ENCODE measurements around the gene CLOCK. TPM values are rescaled to one million over a fixed set of nuclear protein-coding genes. Genes with fewer than 3 reads are reported as not detected.

CLOCK gene
- polyA plus RNA-seq, 1 of the 3 experiments (the other 2 are of a cell fraction): 4.2 TPM

DNA sequence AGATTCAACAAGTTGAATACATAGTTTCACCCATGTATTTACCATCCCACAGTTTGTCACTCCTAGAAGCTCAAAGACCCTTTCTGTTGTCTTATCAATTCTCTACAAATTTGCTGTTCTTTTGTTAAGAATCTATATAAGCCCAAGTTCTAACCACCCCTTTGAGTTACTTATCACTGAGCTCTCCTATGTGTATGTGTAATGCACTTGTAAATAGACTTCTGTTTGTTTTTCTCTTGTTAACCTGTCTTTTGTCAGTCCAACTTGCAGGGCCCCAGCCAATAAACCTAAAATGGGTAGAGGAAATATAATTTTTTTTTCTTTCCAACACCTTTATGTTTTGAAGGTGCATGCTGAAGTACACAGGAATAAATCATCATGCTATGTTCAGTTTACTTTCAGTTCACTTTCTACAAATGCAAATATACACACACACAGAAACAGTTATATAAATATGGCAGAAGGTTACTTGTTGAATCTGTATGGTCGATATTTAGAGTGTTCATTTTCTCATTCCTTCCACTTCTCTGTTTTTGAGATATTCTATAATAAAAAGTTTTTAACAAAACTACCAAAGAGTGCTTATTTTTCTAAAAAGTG is 22.3 kb upstream of the CLOCK start:
- 30% methylated on average over 1 of the region's 1 CpG for WGBS (ENCODE audit: low lambda C conversion rate)
- POLR2A ChIA-PET: no interaction called here
- Histone ChIP-seq H3K9ac (no peak overlapping the region), H2AFZ (ENCODE audit: low read depth) (no peak overlapping the region), H3K36me3 (replicated peaks in 1 of 2; ENCODE audit: control insufficient read depth in 1 of 2, insufficient read depth in 2 of 2, low read length in 1 of 2) (no peaks in the 10 kb centered on the region), H3K79me2 (ENCODE audit: insufficient read depth) (no peaks in the 10 kb centered on the region), H3K4me1 (ENCODE audit: control insufficient read depth in 1 of 2, insufficient read depth in 2 of 2, low read depth in 1 of 2, low read length in 1 of 2) (no peaks in the 10 kb centered on the region), H3F3A (replicated peaks; ENCODE audit: insufficient read depth) (no peaks in the 10 kb centered on the region), H3K27ac (ENCODE audit: low read depth in 2 of 2, low read length in 1 of 2) (no peak overlapping the region), H3K4me2 (no peak overlapping the region), H3K4me3 (ENCODE audit: low read depth in 2 of 2, low read length in 1 of 2) (no peak overlapping the region), H3K27me3 (ENCODE audit: insufficient read depth) (no peaks in the 10 kb centered on the region), H3K9me2 (no peaks in the 10 kb centered on the region), H4K20me1 (ENCODE audit: insufficient read depth) (no peaks in the 10 kb centered on the region), H3K9me3 (no peaks in the 10 kb centered on the region)
- no peak for DNase-seq
- TF ChIP-seq TAF1 (IDR thresholded peaks at IDR 0.05; ENCODE audit: borderline replicate concordance, low read depth, low read length): no peak
- TF ChIP-seq FOXJ3 (CRISPR knock-in tag; IDR thresholded peaks at IDR 0.05): no peak
- TF ChIP-seq GABPA (IDR thresholded peaks at IDR 0.05; ENCODE audit: low read depth): no peak
- no peak for TF ChIP-seq SMC3 (IDR thresholded peaks at IDR 0.05; ENCODE audit: low read depth, low read length)
- no peak for TF ChIP-seq MAX (IDR thresholded peaks at IDR 0.05; ENCODE audit: low read depth)
- TF ChIP-seq IRF3 (IDR thresholded peaks at IDR 0.05; ENCODE audit: low read depth, low read length): no peak
- CTCF ChIA-PET: interaction anchor here (1.5 kb wide), 1 partner anchor 14 kb away, joined by 3 read pairs; no protein-coding TSS in a partner anchor

GRCh38 chr4:55561889-55562288 is 15.2 kb upstream of the CLOCK start:
- H3K27ac ChIP-seq (ENCODE audit: low read depth in 2 of 2, low read length in 1 of 2): no peak overlapping the region
- TF ChIP-seq TAF1 (IDR thresholded peaks at IDR 0.05; ENCODE audit: borderline replicate concordance, low read depth, low read length) (no peak), GABPA (IDR thresholded peaks at IDR 0.05; ENCODE audit: low read depth) (no peak)
- H3K9me2 ChIP-seq: no peaks in the 10 kb centered on the region
- no peak overlapping the region for H3K4me2 ChIP-seq
- H2AFZ ChIP-seq (ENCODE audit: low read depth): no peak overlapping the region
- H3K4me3 ChIP-seq (ENCODE audit: low read depth in 2 of 2, low read length in 1 of 2): no peak overlapping the region
- H3K27me3 ChIP-seq (ENCODE audit: insufficient read depth): peaks cover 4% of the 10 kb centered on the region; the same call in 1 of the 2 replicates
- POLR2A ChIA-PET: no interaction called here
- H3K9ac ChIP-seq: no peak overlapping the region
- 70% methylated on average over 1 of the region's 1 CpG for WGBS (ENCODE audit: low lambda C conversion rate)
- CTCF ChIA-PET: interaction anchor here (1.3 kb wide), 2 partner anchors 304 to 591 kb away, joined by 3 read pairs; no protein-coding TSS in a partner anchor
- H3K9me3 ChIP-seq: no peaks in the 10 kb centered on the region
- H3K36me3 ChIP-seq (replicated peaks in 1 of 2; ENCODE audit: control insufficient read depth in 1 of 2, insufficient read depth in 2 of 2, low read length in 1 of 2): no peaks in the 10 kb centered on the region
- DNase-seq: no peak
- no peaks in the 10 kb centered on the region for H4K20me1 ChIP-seq (ENCODE audit: insufficient read depth)
- no peaks in the 10 kb centered on the region for H3F3A ChIP-seq (replicated peaks; ENCODE audit: insufficient read depth)
- no peaks in the 10 kb centered on the region for H3K4me1 ChIP-seq (ENCODE audit: control insufficient read depth in 1 of 2, insufficient read depth in 2 of 2, low read depth in 1 of 2, low read length in 1 of 2)
- no peaks in the 10 kb centered on the region for H3K79me2 ChIP-seq (ENCODE audit: insufficient read depth)

DNA sequence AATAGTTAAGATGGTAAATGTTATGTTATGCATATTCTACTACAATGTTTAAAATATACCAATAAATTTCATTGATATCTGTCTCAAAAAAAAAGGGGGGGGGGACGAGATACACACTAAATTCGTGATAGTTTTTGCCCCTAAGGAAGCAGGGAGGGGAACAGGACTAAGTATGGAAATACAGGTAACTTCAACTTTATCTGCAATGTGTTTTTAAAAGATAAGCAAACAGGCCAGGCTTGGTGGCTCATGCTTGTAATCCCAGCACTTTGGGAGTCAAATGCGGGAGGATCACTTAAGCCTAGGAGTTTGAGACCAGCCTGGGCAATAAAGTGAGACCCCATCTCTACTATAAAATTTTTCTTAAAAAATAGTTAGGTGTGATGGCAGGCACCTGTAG is 13.4 kb upstream of the CLOCK start:
- CTCF ChIA-PET: no interaction called here
- H3K79me2 ChIP-seq (ENCODE audit: insufficient read depth): no peaks in the 10 kb centered on the region
- no peak overlapping the region for H3K4me2 ChIP-seq
- 41% methylated on average over 3 of the region's 3 CpGs for WGBS (ENCODE audit: low lambda C conversion rate)
- H3K4me1 ChIP-seq (ENCODE audit: control insufficient read depth in 1 of 2, insufficient read depth in 2 of 2, low read depth in 1 of 2, low read length in 1 of 2): no peaks in the 10 kb centered on the region
- no peak overlapping the region for H3K4me3 ChIP-seq (ENCODE audit: low read depth in 2 of 2, low read length in 1 of 2)
- no peak overlapping the region for H2AFZ ChIP-seq (ENCODE audit: low read depth)
- H3F3A ChIP-seq (replicated peaks; ENCODE audit: insufficient read depth): no peaks in the 10 kb centered on the region
- no peaks in the 10 kb centered on the region for H4K20me1 ChIP-seq (ENCODE audit: insufficient read depth)
- H3K9me2 ChIP-seq: no peaks in the 10 kb centered on the region
- no peaks in the 10 kb centered on the region for H3K36me3 ChIP-seq (replicated peaks in 1 of 2; ENCODE audit: control insufficient read depth in 1 of 2, insufficient read depth in 2 of 2, low read length in 1 of 2)
- H3K9me3 ChIP-seq: no peaks in the 10 kb centered on the region
- peaks cover 4% of the 10 kb centered on the region; the same call in 1 of the 2 replicates for H3K27me3 ChIP-seq (ENCODE audit: insufficient read depth)
- no peak for DNase-seq
- POLR2A ChIA-PET: no interaction called here
- no peak overlapping the region for H3K9ac ChIP-seq
- no peak overlapping the region for H3K27ac ChIP-seq (ENCODE audit: low read depth in 2 of 2, low read length in 1 of 2)
- TF ChIP-seq MXI1 (IDR thresholded peaks at IDR 0.05; ENCODE audit: low read depth, low read length): no peak
- TF ChIP-seq YY1 (IDR thresholded peaks at IDR 0.05; ENCODE audit: low read depth): no peak
- no peak for TF ChIP-seq CTCF (IDR thresholded peaks at IDR 0.05)
- TF ChIP-seq TAF1 (IDR thresholded peaks at IDR 0.05; ENCODE audit: borderline replicate concordance, low read depth, low read length): no peak
- no peak for TF ChIP-seq POLR2AphosphoS5 (IDR thresholded peaks at IDR 0.05; ENCODE audit: low read depth, low read length)
- no peak for TF ChIP-seq ZBTB33 (IDR thresholded peaks at IDR 0.05; ENCODE audit: borderline replicate concordance, low read depth)
- TF ChIP-seq EZH2phosphoT487 (IDR thresholded peaks at IDR 0.05; ENCODE audit: borderline replicate concordance, low read depth): no peak
- TF ChIP-seq CHD2 (IDR thresholded peaks at IDR 0.05; ENCODE audit: low read length, partially characterized antibody): no peak
- TF ChIP-seq MEF2A (IDR thresholded peaks at IDR 0.05; ENCODE audit: borderline replicate concordance, low read depth): no peak
- TF ChIP-seq FOXM1 (IDR thresholded peaks at IDR 0.05; ENCODE audit: low read depth): no peak
- no peak for TF ChIP-seq RAD21 (IDR thresholded peaks at IDR 0.05; ENCODE audit: low read length)
- no peak for TF ChIP-seq NFIC (IDR thresholded peaks at IDR 0.05; ENCODE audit: borderline replicate concordance)
